ENCODE data around the gene TPCN2. TPM values are rescaled to one million over a fixed set of nuclear protein-coding genes. Genes with fewer than 3 reads are reported as not detected.

The TPCN2 gene
- total RNA-seq, 1 donor, result 11.1 TPM

- no peak for TF ChIP-seq CTCF (IDR thresholded peaks at IDR 0.05; ENCODE audit: insufficient read depth, low read length)
- DNase-seq (ENCODE audit: low read depth), result no peak
- H3K4me3 ChIP-seq (ENCODE audit: low read depth, low read length), result no peak overlapping the region
Observed at GRCh38 chr11:69037074-69037473, 11.7 kb upstream of the TPCN2 start.

GRCh38 chr11:69037544-69037943 lies 11.2 kb upstream of the TPCN2 start:
- DNase-seq (ENCODE audit: low read depth), result no peak
- TF ChIP-seq CTCF (IDR thresholded peaks at IDR 0.05; ENCODE audit: insufficient read depth, low read length), result no peak

GRCh38 chr11:69039501-69039900 lies 9.2 kb upstream of the TPCN2 start:
- peak; percentile 50 for DNase-seq (ENCODE audit: low read depth)
- no peak for TF ChIP-seq CTCF (IDR thresholded peaks at IDR 0.05; ENCODE audit: insufficient read depth, low read length)
- H3K4me3 ChIP-seq (ENCODE audit: low read depth, low read length), result no peak overlapping the region

More at GRCh38 chr11:69037544-69037943, 11.2 kb upstream of the TPCN2 start:
- no peak overlapping the region for H3K4me3 ChIP-seq (ENCODE audit: low read depth, low read length)

- no peak overlapping the region for H3K4me3 ChIP-seq (ENCODE audit: low read depth, low read length)
- no peak for TF ChIP-seq CTCF (IDR thresholded peaks at IDR 0.05; ENCODE audit: insufficient read depth, low read length)
- DNase-seq (ENCODE audit: low read depth), result no peak
Observed at GRCh38 chr11:69040051-69040450, 8.7 kb upstream of the TPCN2 start.

GRCh38 chr11:69040581-69041260 lies 8.0 kb upstream of the TPCN2 start:
- peak; percentile 88 for DNase-seq (ENCODE audit: low read depth)
- no peak overlapping the region for H3K4me3 ChIP-seq (ENCODE audit: low read depth, low read length)
- no peak for TF ChIP-seq CTCF (IDR thresholded peaks at IDR 0.05; ENCODE audit: insufficient read depth, low read length)

GRCh38 chr11:69041516-69041915 lies 7.2 kb upstream of the TPCN2 start:
- no peak overlapping the region for H3K4me3 ChIP-seq (ENCODE audit: low read depth, low read length)
- TF ChIP-seq CTCF (IDR thresholded peaks at IDR 0.05; ENCODE audit: insufficient read depth, low read length), result no peak
- peak; percentile 71 for DNase-seq (ENCODE audit: low read depth)

Measured in fibroblast of the aortic adventitia (primary cell).